MM.1S (cell line): ENCODE measurements around the gene ELP4.

Experiments
- DNase-seq: peaks from one replicate; pipeline ENCODE4 v3.0.0-alpha.2; 2015
- H2AFZ ChIP-seq: fragments of 300-600 bp; sonication (generic); 2 replicates; pipeline ENCODE4 v1.6.0; 2016; ENCODE audit warnings: antibody characterized with exemption, low read length
- H3F3A ChIP-seq: fragments of 300-600 bp; sonication (generic); 2 replicates; pipeline ENCODE4 v1.6.1; 2016; ENCODE audit warnings: mild to moderate bottlenecking, antibody characterized with exemption, low read length, moderate library complexity, mixed read lengths; ENCODE audit not compliant: insufficient read depth
- H3K27ac ChIP-seq: fragments of 300-600 bp; sonication (generic); 2 replicates; pipeline ENCODE4 v1.5.1; 2016; ENCODE audit warnings: mild to moderate bottlenecking, low read length
- H3K27me3 ChIP-seq: fragments of 300-600 bp; sonication (generic); replicated peaks from 2 replicates; pipeline ENCODE4 v1.6.0; 2016; ENCODE audit warnings: low read length; ENCODE audit not compliant: insufficient read depth
- H3K36me3 ChIP-seq: fragments of 300-600 bp; sonication (generic); replicated peaks from 2 replicates; pipeline ENCODE4 v1.6.1; 2016; ENCODE audit warnings: mild to moderate bottlenecking, low read length, mixed read lengths; ENCODE audit not compliant: insufficient read depth
- H3K4me1 ChIP-seq: fragments of 300-600 bp; sonication (generic); 2 replicates; pipeline ENCODE4 v1.6.1; 2016; ENCODE audit warnings: low read length, mixed read lengths
- H3K4me2 ChIP-seq: fragments of 300-600 bp; sonication (generic); 2 replicates; pipeline ENCODE4 v1.6.0; 2016; ENCODE audit warnings: low read depth, low read length
- H3K4me3 ChIP-seq: fragments of 300-600 bp; sonication (generic); 2 replicates; pipeline ENCODE4 v1.5.1; 2016; ENCODE audit warnings: low read length, mixed read lengths
- H3K79me2 ChIP-seq: fragments of 300-600 bp; sonication (generic); 2 replicates; pipeline ENCODE4 v1.6.1; 2016; ENCODE audit warnings: mixed run types, low read length, mixed read lengths
- H3K9ac ChIP-seq: fragments of 300-600 bp; sonication (generic); 2 replicates; pipeline ENCODE4 v1.6.1; 2016; ENCODE audit warnings: low read length, mixed read lengths
- H3K9me2 ChIP-seq: fragments of 300-600 bp; sonication (generic); replicated peaks from 2 replicates; pipeline ENCODE4 v1.6.1; 2016; ENCODE audit warnings: mild to moderate bottlenecking, low read length, mixed read lengths; ENCODE audit not compliant: insufficient read depth
- H3K9me3 ChIP-seq: fragments of 300-600 bp; sonication (generic); replicated peaks from 2 replicates; pipeline ENCODE4 v1.6.1; 2016; ENCODE audit warnings: mild to moderate bottlenecking, low read length, mixed read lengths; ENCODE audit not compliant: insufficient read depth
- H4K20me1 ChIP-seq: fragments of 300-600 bp; sonication (generic); 2 replicates; pipeline ENCODE4 v1.6.1; 2016; ENCODE audit warnings: mild to moderate bottlenecking, low read length, moderate library complexity, mixed read lengths; ENCODE audit not compliant: insufficient read depth
- EZH2 ChIP-seq: fragments of 300-600 bp; sonication (generic); optimal IDR thresholded peaks from 2 replicates; pipeline ENCODE3; 2017; ENCODE audit warnings: low read depth, mild to moderate bottlenecking, antibody characterized with exemption, low read length, mixed read lengths
- EZH2phosphoT487 ChIP-seq: fragments of 300-600 bp; sonication (generic); IDR thresholded peaks from 2 replicates; pipeline ENCODE4 v1.6.1; 2018; ENCODE audit warnings: antibody characterized with exemption, low read length
- TF ChIP-seq, protein P1 (sequence below): fragments of 300-600 bp; sonication (generic); IDR thresholded peaks from 2 replicates; pipeline ENCODE4 v1.5.1; 2016; ENCODE audit warnings: antibody characterized with exemption, low read length, mixed read lengths

The ELP4 gene

DNA sequence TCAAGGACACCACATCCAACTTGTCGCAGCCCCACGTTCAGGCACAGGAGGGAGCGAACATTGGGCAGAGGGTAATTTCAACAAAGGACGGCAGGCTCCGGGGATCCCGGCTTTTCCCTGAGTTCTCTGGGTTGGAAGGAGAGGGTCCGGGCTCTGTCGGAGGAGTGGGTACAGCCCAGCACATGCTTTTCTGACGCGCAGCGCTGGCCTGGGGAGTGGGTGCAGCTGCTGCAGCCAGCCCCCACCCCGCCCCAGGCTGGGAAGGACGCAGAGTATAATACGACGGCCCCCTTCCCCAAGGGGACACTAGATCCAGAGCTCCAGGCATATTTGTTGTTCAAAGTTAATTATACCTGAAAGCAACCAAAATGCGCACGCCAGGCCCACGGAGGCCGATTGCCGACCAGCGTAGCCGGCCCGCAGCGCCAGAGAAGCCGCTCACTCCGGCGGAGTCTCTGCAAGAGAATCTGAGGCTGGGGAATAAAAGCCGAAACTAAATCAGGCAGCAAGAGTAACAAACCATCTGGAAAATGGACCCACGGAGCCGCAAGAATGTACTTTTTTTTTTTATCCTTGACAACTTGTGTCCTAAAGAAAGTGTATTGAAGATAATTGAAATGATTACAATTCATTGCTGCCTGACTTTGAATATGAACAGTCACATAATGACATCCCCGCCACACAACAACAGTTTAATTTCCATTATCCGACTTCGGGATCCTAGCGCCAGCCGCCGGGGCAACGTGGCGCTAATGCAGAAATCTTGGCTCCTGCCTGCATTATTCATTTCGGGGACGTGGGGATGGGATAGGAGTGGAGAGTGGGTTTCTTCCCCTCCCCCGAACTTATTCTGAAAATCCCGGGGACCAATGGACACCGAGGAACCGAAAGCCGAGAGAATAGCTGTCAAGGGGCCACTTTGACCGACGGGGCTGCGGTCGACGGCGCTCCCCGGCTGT lies 315.6 kb downstream of the ELP4 start:
- Histone ChIP-seq H3F3A (no peaks in the 10 kb centered on the region), H3K9me3 (no peaks in the 10 kb centered on the region), H3K9me2 (no peaks in the 10 kb centered on the region), H3K4me3 (no peak overlapping the region), H2AFZ (no peak overlapping the region), H3K27ac (no peak overlapping the region), H3K9ac (no peak overlapping the region), H3K4me1 (no peaks in the 10 kb centered on the region), H3K36me3 (no peaks in the 10 kb centered on the region), H3K27me3 (0 out of 2 replicates have a peak, but pooled peaks cover 5% of the 10 kb centered on the region), H3K79me2 (no peaks in the 10 kb centered on the region), H4K20me1 (no peaks in the 10 kb centered on the region), H3K4me2 (no peak overlapping the region)
- no peak for DNase-seq
- TF ChIP-seq, protein P1, sequence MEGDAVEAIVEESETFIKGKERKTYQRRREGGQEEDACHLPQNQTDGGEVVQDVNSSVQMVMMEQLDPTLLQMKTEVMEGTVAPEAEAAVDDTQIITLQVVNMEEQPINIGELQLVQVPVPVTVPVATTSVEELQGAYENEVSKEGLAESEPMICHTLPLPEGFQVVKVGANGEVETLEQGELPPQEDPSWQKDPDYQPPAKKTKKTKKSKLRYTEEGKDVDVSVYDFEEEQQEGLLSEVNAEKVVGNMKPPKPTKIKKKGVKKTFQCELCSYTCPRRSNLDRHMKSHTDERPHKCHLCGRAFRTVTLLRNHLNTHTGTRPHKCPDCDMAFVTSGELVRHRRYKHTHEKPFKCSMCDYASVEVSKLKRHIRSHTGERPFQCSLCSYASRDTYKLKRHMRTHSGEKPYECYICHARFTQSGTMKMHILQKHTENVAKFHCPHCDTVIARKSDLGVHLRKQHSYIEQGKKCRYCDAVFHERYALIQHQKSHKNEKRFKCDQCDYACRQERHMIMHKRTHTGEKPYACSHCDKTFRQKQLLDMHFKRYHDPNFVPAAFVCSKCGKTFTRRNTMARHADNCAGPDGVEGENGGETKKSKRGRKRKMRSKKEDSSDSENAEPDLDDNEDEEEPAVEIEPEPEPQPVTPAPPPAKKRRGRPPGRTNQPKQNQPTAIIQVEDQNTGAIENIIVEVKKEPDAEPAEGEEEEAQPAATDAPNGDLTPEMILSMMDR = no peak
- TF ChIP-seq EZH2 = no peak
- TF ChIP-seq EZH2phosphoT487 = no peak

DNA sequence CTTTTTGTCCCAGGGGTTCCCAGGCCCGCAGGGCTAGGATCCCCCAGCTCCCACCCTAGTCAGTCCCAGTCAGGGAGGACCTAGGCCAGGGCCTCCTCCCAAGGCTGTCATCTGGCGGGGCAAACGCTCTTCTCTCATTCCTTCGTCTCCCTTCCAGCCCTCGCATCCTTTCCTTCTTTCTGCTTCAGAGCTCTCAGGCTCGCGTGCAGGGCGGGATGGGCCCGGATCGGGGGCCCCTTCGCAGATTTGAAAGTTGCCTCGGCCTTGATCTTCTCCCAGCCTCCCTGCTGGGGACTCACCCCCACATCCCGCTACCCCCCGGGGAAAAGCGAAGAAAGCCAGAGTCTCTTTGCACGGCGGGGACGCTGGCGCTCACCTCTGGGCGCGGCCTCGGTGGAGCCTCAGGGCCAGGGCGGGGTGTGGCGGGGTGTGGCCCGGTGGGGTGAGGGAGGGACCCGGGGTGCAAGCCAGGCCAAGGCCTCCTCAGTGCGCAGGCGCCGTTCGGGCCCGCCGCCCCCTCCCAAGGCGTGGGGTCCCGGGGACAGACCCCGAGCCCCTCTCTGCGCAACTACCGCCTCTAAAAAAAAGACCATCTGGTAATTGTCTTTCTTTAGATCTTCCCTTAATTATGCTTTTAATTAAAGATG lies 316.4 kb downstream of the ELP4 start:
- Histone ChIP-seq H3K4me1 (no peaks in the 10 kb centered on the region), H3K36me3 (no peaks in the 10 kb centered on the region), H3K27me3 (0 out of 2 replicates have a peak, but pooled peaks cover 5% of the 10 kb centered on the region), H3K4me3 (no peak overlapping the region), H3K4me2 (no peak overlapping the region), H3K9ac (no peak overlapping the region), H3K9me2 (no peaks in the 10 kb centered on the region), H3K9me3 (no peaks in the 10 kb centered on the region), H3F3A (no peaks in the 10 kb centered on the region), H3K79me2 (no peaks in the 10 kb centered on the region), H3K27ac (no peak overlapping the region), H2AFZ (no peak overlapping the region), H4K20me1 (no peaks in the 10 kb centered on the region)
- TF ChIP-seq EZH2phosphoT487 = no peak
- TF ChIP-seq, protein P1 = no peak
- TF ChIP-seq EZH2 = no peak
- DNase-seq = no peak

DNA sequence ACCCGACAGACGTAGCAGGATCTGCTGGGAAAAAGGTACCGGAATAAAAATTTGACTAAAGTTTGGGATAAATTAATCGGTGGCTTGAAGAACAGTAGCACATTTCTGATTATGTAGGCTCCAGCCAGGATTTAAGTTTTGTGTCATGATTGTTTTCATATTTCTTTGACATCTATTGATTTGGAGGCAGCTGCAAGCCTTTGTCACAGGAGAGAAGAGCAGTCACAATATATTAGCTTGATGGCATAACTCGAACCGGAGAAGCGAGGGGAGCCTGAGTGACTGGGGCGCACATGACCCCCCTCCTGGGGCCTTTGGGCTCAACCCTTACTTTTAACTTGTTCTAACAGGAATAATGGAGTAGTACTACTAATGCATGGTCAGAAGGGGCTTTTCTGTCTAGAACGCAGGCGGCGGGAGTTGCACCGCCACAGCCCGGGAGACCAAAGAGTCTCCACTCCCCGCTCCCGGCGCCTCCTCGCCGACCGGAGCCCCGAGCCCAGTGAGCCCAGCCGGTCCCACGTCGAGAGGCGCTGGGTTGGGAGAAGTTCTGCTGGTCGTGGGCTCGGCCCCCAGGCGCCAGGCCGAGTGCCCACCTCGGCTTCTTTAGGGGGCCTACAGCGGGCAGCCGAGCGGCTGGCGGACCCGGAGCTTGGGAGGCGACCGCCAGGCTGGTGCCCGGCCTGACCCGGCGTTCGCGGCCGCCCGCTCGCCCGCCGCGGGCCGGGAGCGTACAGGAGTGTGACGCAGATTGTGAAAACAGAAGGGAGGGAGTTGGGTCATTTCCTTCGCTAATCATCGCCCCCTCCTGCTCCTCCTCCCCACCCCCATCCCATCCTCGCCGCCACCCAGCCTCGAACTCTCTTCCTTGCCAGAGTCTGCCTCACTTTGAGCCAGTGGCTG lies 317.2 kb downstream of the ELP4 start:
- Histone ChIP-seq H2AFZ (no peak overlapping the region), H3K27me3 (0 out of 2 replicates have a peak, but pooled peaks cover 5% of the 10 kb centered on the region), H3K4me3 (no peak overlapping the region)

More for the DNA sequence above, 317.2 kb downstream of the ELP4 start:
- Histone ChIP-seq H3F3A (no peaks in the 10 kb centered on the region), H4K20me1 (no peaks in the 10 kb centered on the region), H3K27ac (no peak overlapping the region), H3K9me3 (no peaks in the 10 kb centered on the region), H3K4me2 (no peak overlapping the region), H3K36me3 (no peaks in the 10 kb centered on the region), H3K9ac (no peak overlapping the region), H3K4me1 (no peaks in the 10 kb centered on the region), H3K79me2 (no peaks in the 10 kb centered on the region), H3K9me2 (no peaks in the 10 kb centered on the region)
- no peak for DNase-seq
- TF ChIP-seq, protein P1 = no peak
- TF ChIP-seq EZH2phosphoT487 (no peak), EZH2 (no peak)
